Type B pancreatic cell (in vitro differentiated cells): ENCODE results near the gene SPP2. TPM values are rescaled to one million over a fixed set of nuclear protein-coding genes. Genes with fewer than 3 reads are reported as not detected.

Source experiments
- DNase-seq: peaks from one replicate; pipeline ENCODE4 v3.0.0; 2021; ENCODE audit warnings: mixed read lengths; ENCODE audit not compliant: unreplicated experiment; ENCODE audit errors: extremely low spot score
- H3K27ac Mint-ChIP-seq: 2 replicates; pipeline ENCODE4 v1.8.0; 2021; ENCODE audit warnings: mild to moderate bottlenecking, mixed read lengths
- H3K27me3 Mint-ChIP-seq: 2 replicates; pipeline ENCODE4 v1.8.0; 2021; ENCODE audit warnings: mixed read lengths
- H3K36me3 Mint-ChIP-seq: 2 replicates; pipeline ENCODE4 v1.8.0; 2021; ENCODE audit warnings: mixed read lengths
- H3K4me1 Mint-ChIP-seq: one replicate; pipeline ENCODE4 v1.8.0; 2021; ENCODE audit warnings: mixed read lengths; ENCODE audit not compliant: unreplicated experiment
- H3K4me3 Mint-ChIP-seq: 2 replicates; pipeline ENCODE4 v1.8.0; 2021; ENCODE audit warnings: mild to moderate bottlenecking, mixed read lengths
- H3K9me3 Mint-ChIP-seq: 2 replicates; pipeline ENCODE4 v1.8.0; 2021; ENCODE audit warnings: mixed read lengths
- CTCF ChIP-seq: fragments of 200-600 bp; sonication (generic); conservative IDR thresholded peaks from 2 replicates; pipeline ENCODE4 v1.5.0; 2021; ENCODE audit warnings: antibody characterized with exemption, mild to moderate bottlenecking
- total RNA-seq: library from RNA; stranded (reverse); gene quantifications from 2 replicates; pipeline ENCODE4 v1.2.1, GENCODE V29; 2021; ENCODE audit warnings: low replicate concordance

SPP2 gene
- total RNA-seq, 1 donor from 2014 or later = not detected

- no peak overlapping the region for H3K27ac Mint-ChIP-seq
- H3K4me3 Mint-ChIP-seq = no peak overlapping the region
- no peaks in the 10 kb centered on the region for H3K27me3 Mint-ChIP-seq
- H3K9me3 Mint-ChIP-seq = no peaks in the 10 kb centered on the region
- no peak for TF ChIP-seq CTCF
- no peak for DNase-seq
- no peaks in the 10 kb centered on the region for H3K4me1 Mint-ChIP-seq
- H3K36me3 Mint-ChIP-seq = no peaks in the 10 kb centered on the region
Observed at GRCh38 chr2:234116010-234116409, 65.5 kb downstream of the SPP2 start.

- H3K4me1 Mint-ChIP-seq = no peaks in the 10 kb centered on the region
- H3K9me3 Mint-ChIP-seq = no peaks in the 10 kb centered on the region
- no peak for TF ChIP-seq CTCF
- no peaks in the 10 kb centered on the region for H3K27me3 Mint-ChIP-seq
- no peaks in the 10 kb centered on the region for H3K36me3 Mint-ChIP-seq
- no peak for DNase-seq
- no peak overlapping the region for H3K27ac Mint-ChIP-seq
- H3K4me3 Mint-ChIP-seq = no peak overlapping the region
Observed at GRCh38 chr2:234121999-234122398, 71.5 kb downstream of the SPP2 start.

- Mint-ChIP-seq H3K4me3 (no peak overlapping the region), H3K9me3 (no peaks in the 10 kb centered on the region), H3K27me3 (no peaks in the 10 kb centered on the region), H3K36me3 (no peaks in the 10 kb centered on the region), H3K27ac (no peak overlapping the region), H3K4me1 (peaks cover 1% of the 10 kb centered on the region)
- no peak for DNase-seq
- TF ChIP-seq CTCF = no peak
Observed at GRCh38 chr2:234125451-234126145, 75.1 kb downstream of the SPP2 start.

- Mint-ChIP-seq H3K4me1 (peaks cover 6% of the 10 kb centered on the region), H3K9me3 (peaks cover 2% of the 10 kb centered on the region)
- no peak for TF ChIP-seq CTCF
Observed at GRCh38 chr2:234126146-234126470, 75.6 kb downstream of the SPP2 start.

More at GRCh38 chr2:234126146-234126470, 75.6 kb downstream of the SPP2 start:
- Mint-ChIP-seq H3K27me3 (no peaks in the 10 kb centered on the region), H3K27ac (no peak overlapping the region), H3K4me3 (no peak overlapping the region), H3K36me3 (no peaks in the 10 kb centered on the region)
- DNase-seq = no peak

Other genes starting within 250 kb of the SPP2 start
- 16.7 and 42.1 TPM in 2 replicates for gene HJURP, start 196.2 kb upstream of the SPP2 start, total RNA-seq
- 0.60 and 0.62 TPM in 2 replicates for gene TRPM8, start 133.3 kb upstream of the SPP2 start, total RNA-seq